IMR-90 (cell line): ENCODE data around the gene BPIFB1. TPM values are rescaled to one million over a fixed set of nuclear protein-coding genes. Genes with fewer than 3 reads are reported as not detected.

Experiments used
- ATAC-seq: fragments of 200-7000 bp; cut with Tn5 transposase; 2 replicates; pipeline ENCODE4 v1.9.1; 2020; ENCODE audit warnings: low read depth, mild to moderate bottlenecking, moderate library complexity
- BruUV-seq: library from RNA; stranded (reverse); fragments of 400-500 nt; replicated peaks from 2 replicates; lab custom pipeline; 2021; lab: Mats Ljungman, UMichigan
- CTCF ChIA-PET: fragments of 300-600 bp; formaldehyde crosslinking; extraction: SDS; loops from one replicate; lab custom pipeline; 2021; ENCODE audit warnings: antibody characterized with exemption; lab: Yijun Ruan, JAX
- POLR2A ChIA-PET: fragments of 300-600 bp; sonication (Branson Sonifier 250); formaldehyde crosslinking; loops from one replicate; lab custom pipeline; 2022; ENCODE audit warnings: antibody characterized with exemption; ENCODE audit not compliant: unreplicated experiment; lab: Charles Lee
- DNase-seq: peaks from one replicate; pipeline ENCODE4 v3.0.0; 2013
- H2AFZ ChIP-seq: replicated peaks from 2 replicates; pipeline ENCODE3; 2013; ENCODE audit warnings: low read length, mild to moderate bottlenecking; ENCODE audit not compliant: poor library complexity
- H2AK5ac ChIP-seq: 2 replicates; pipeline ENCODE4 v1.6.1; 2013; ENCODE audit warnings: low read depth, low read length, inconsistent platforms
- H2AK9ac ChIP-seq: replicated peaks from 2 replicates; pipeline ENCODE3; 2013; ENCODE audit warnings: mild to moderate bottlenecking, low read depth, low read length, moderate library complexity; ENCODE audit not compliant: poor library complexity
- H2BK120ac ChIP-seq: 2 replicates; pipeline ENCODE4 v1.6.1; 2013; ENCODE audit warnings: low read depth, low read length, inconsistent platforms
- H2BK15ac ChIP-seq: 3 replicates; pipeline ENCODE4 v1.6.1; 2013; ENCODE audit warnings: low read depth, low read length, inconsistent platforms
- H2BK20ac ChIP-seq: 2 replicates; pipeline ENCODE4 v1.6.1; 2013; ENCODE audit warnings: low read depth, mild to moderate bottlenecking, inconsistent platforms, low read length, moderate library complexity
- H2BK5ac ChIP-seq: 2 replicates; pipeline ENCODE4 v1.6.1; 2013; ENCODE audit warnings: mild to moderate bottlenecking, low read depth, low read length, inconsistent platforms; ENCODE audit not compliant: poor library complexity, severe bottlenecking
- H3K14ac ChIP-seq: replicated peaks from 2 replicates; pipeline ENCODE4 v1.6.1; 2013; ENCODE audit warnings: low read depth, low read length, inconsistent platforms
- H3K18ac ChIP-seq: 2 replicates; pipeline ENCODE4 v1.6.1; 2013; ENCODE audit warnings: low read depth, low read length, control low read depth
- H3K23ac ChIP-seq: 2 replicates; pipeline ENCODE4 v1.6.1; 2013; ENCODE audit warnings: low read depth, low read length, inconsistent platforms
- H3K27ac ChIP-seq: 2 replicates; pipeline ENCODE4 v1.5.1; 2013; ENCODE audit warnings: mild to moderate bottlenecking, control low read depth, low read length; ENCODE audit not compliant: insufficient read depth
- H3K27me3 ChIP-seq: 2 replicates; pipeline ENCODE4 v1.6.1; 2013; ENCODE audit warnings: low read length; ENCODE audit not compliant: control insufficient read depth, insufficient read depth
- H3K36me3 ChIP-seq: 2 replicates; pipeline ENCODE4 v1.6.1; 2013; ENCODE audit warnings: low read length, mixed read lengths; ENCODE audit not compliant: control insufficient read depth, insufficient read depth
- H3K4ac ChIP-seq: 2 replicates; pipeline ENCODE4 v1.6.1; 2013; ENCODE audit warnings: low read depth, low read length, inconsistent platforms
- H3K4me1 ChIP-seq: 2 replicates; pipeline ENCODE4 v1.6.1; 2013; ENCODE audit warnings: low read length, mixed read lengths; ENCODE audit not compliant: control insufficient read depth, insufficient read depth
- H3K4me2 ChIP-seq: 2 replicates; pipeline ENCODE4 v1.6.1; 2013; ENCODE audit warnings: low read depth, mild to moderate bottlenecking, control low read depth, low read length, moderate library complexity
- H3K4me3 ChIP-seq: 2 replicates; pipeline ENCODE4 v1.5.1; 2013; ENCODE audit warnings: low read depth, mild to moderate bottlenecking, control low read depth, low read length, moderate library complexity; ENCODE audit not compliant: insufficient read depth
- H3K56ac ChIP-seq: 2 replicates; pipeline ENCODE4 v1.6.1; 2013; ENCODE audit warnings: low read length, inconsistent platforms; ENCODE audit not compliant: insufficient read depth; ENCODE audit errors: extremely low read depth
- H3K79me1 ChIP-seq, 2 experiments: 2 replicates each; pipeline ENCODE4 v1.6.1; 2013; ENCODE audit warnings: low read length in 2 of 2, inconsistent platforms in 1 of 2, low read depth in 1 of 2
- H3K9ac ChIP-seq: 2 replicates; pipeline ENCODE4 v1.6.1; 2013; ENCODE audit warnings: low read depth, low read length, control low read depth
- H3K9me1 ChIP-seq: 2 replicates; pipeline ENCODE4 v1.6.1; 2013; ENCODE audit warnings: low read length, inconsistent platforms; ENCODE audit not compliant: insufficient read depth
- H3K9me3 ChIP-seq: 2 replicates; pipeline ENCODE4 v1.6.1; 2013; ENCODE audit warnings: low read length; ENCODE audit not compliant: control insufficient read depth, insufficient read depth
- H4K20me1 ChIP-seq: 2 replicates; pipeline ENCODE4 v1.6.1; 2013; ENCODE audit warnings: low read length, inconsistent platforms; ENCODE audit not compliant: insufficient read depth
- H4K5ac ChIP-seq: 2 replicates; pipeline ENCODE4 v1.6.1; 2013; ENCODE audit warnings: mild to moderate bottlenecking, low read depth, low read length, control low read depth
- H4K8ac ChIP-seq, 2 experiments: 2 replicates each; pipeline ENCODE4 v1.6.1; 2013; ENCODE audit warnings: low read depth in 2 of 2, low read length in 2 of 2, control low read depth in 1 of 2, inconsistent platforms in 1 of 2
- H4K91ac ChIP-seq: 2 replicates; pipeline ENCODE4 v1.6.1; 2013; ENCODE audit warnings: low read depth, low read length, inconsistent platforms; ENCODE audit not compliant: insufficient read depth
- BHLHE40 ChIP-seq: fragments of 150-350 bp; IDR thresholded peaks from 2 replicates; pipeline ENCODE4 v1.6.1; 2016; ENCODE audit warnings: mild to moderate bottlenecking, low read depth, low read length
- CEBPB ChIP-seq: IDR thresholded peaks from 2 replicates; pipeline ENCODE4 v1.6.1; 2012; ENCODE audit warnings: low read depth, low read length, improper control_type of control experiment
- CHD1 ChIP-seq: IDR thresholded peaks from 2 replicates; pipeline ENCODE4 v1.6.1; 2012; ENCODE audit warnings: low read depth, low read length, improper control_type of control experiment
- FOS ChIP-seq: fragments of 150-350 bp; IDR thresholded peaks from 2 replicates; pipeline ENCODE4 v1.6.1; 2016; ENCODE audit warnings: low read depth, low read length
- MAFK ChIP-seq: IDR thresholded peaks from 2 replicates; pipeline ENCODE4 v1.6.1; 2012; ENCODE audit warnings: low read depth, low read length, improper control_type of control experiment
- MAZ ChIP-seq: IDR thresholded peaks from 2 replicates; pipeline ENCODE4 v1.6.1; 2012; ENCODE audit warnings: low read depth, mild to moderate bottlenecking, low read length, improper control_type of control experiment, moderate library complexity, borderline replicate concordance
- MXI1 ChIP-seq: IDR thresholded peaks from 2 replicates; pipeline ENCODE4 v1.6.1; 2012; ENCODE audit warnings: low read depth, mild to moderate bottlenecking, low read length, moderate library complexity, borderline replicate concordance
- NFE2L2 ChIP-seq: fragments of 150-350 bp; IDR thresholded peaks from 2 replicates; pipeline ENCODE4 v1.6.1; 2016; ENCODE audit warnings: low read depth, mild to moderate bottlenecking, low read length
- POLR2A ChIP-seq: IDR thresholded peaks from 2 replicates; pipeline ENCODE4 v1.6.1; 2012; ENCODE audit warnings: mild to moderate bottlenecking, low read depth, low read length
- RAD21 ChIP-seq: IDR thresholded peaks from 2 replicates; pipeline ENCODE4 v1.6.1; 2012; ENCODE audit warnings: low read length, improper control_type of control experiment
- RCOR1 ChIP-seq: IDR thresholded peaks from 2 replicates; pipeline ENCODE4 v1.6.1; 2012; ENCODE audit warnings: mild to moderate bottlenecking, low read length, improper control_type of control experiment; ENCODE audit not compliant: insufficient replicate concordance
- RFX5 ChIP-seq: IDR thresholded peaks from 2 replicates; pipeline ENCODE4 v1.8.0; 2012; ENCODE audit warnings: low read depth, mild to moderate bottlenecking, low read length, moderate library complexity
- SMC3 ChIP-seq: fragments of 150-350 bp; IDR thresholded peaks from 2 replicates; pipeline ENCODE4 v1.6.1; 2016; ENCODE audit warnings: low read depth, mild to moderate bottlenecking, antibody characterized with exemption, low read length, moderate library complexity
- WGBS, 2 experiments: methylation state at CpG; one replicate each; pipeline versions ENCODE4 v1.1.5 to v1.1.7; 2013; ENCODE audit warnings: missing lambda C conversion rate in 2 of 2; ENCODE audit not compliant: insufficient read length in 1 of 2; ENCODE audit errors: extremely low coverage in 2 of 2; 5-methylcytosine and 5-hydroxymethylcytosine counted together
- dilution Hi-C: fragments of 300-500 bp; cut with HindIII; formaldehyde crosslinking; loops from one replicate; pipeline ENCODE4 v1.14.3; 2018; ENCODE audit warnings: low sequenced_read_pairs; ENCODE audit not compliant: unreplicated experiment
- in situ Hi-C: fragments of 300-500 bp; cut with MboI; formaldehyde crosslinking; loops from 3 replicates; pipeline ENCODE4 v1.14.3; 2019; ENCODE audit warnings: low sequenced_read_pairs, inconsistent platforms, mixed read lengths
- intact Hi-C: fragments of 100-400 bp; cut with micrococcal nuclease; formaldehyde crosslinking; loops from 2 replicates; pipeline ENCODE4 v1.10.0; 2022
- polyA plus RNA-seq, 3 experiments: library from polyadenylated mRNA; depleted of rRNA; stranded (reverse); fragments of >200 nt; gene quantifications; 2 replicates each; pipeline ENCODE4 v1.2.3, GENCODE V29; 2012; ENCODE audit warnings: low replicate concordance in 1 of 3
- total RNA-seq: library from RNA; depleted of rRNA; stranded (reverse); fragments of >200 nt; gene quantifications from 2 replicates; pipeline ENCODE4 v1.2.3, GENCODE V29; 2012
- TF ChIP-seq, protein P1 (sequence below): fragments of 150-350 bp; IDR thresholded peaks from 2 replicates; pipeline ENCODE4 v1.6.1; 2016; ENCODE audit warnings: low read depth, mild to moderate bottlenecking, low read length, moderate library complexity, borderline replicate concordance
- TF ChIP-seq, protein P2 (sequence below): conservative IDR thresholded peaks from 2 replicates; pipeline ENCODE4 v1.5.1; 2012; ENCODE audit warnings: mild to moderate bottlenecking, low read depth, low read length, improper control_type of control experiment

Gene BPIFB1
- total and polyA plus RNA-seq, 2 of the 4 experiments (the other 2 are of a cell fraction), result not detected

DNA sequence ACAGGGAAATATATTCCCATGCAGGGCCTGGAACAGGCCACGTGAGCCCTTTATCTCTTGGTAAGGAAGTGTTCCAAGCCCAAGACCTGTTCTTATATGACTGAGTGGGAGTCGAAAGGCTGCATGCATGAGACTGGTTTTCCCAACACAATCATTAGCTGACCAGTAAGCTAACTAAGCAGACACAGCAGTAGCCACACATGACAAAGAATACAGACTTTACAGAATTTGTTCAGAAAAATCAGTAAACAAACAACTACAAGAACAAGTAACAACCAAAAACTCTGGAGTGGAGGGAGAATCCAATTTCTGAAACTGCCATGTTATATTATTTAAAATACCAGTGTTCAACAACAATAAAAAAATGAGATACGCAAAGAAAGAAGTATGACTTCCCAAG, 30.6 kb upstream of the BPIFB1 start:
- Histone ChIP-seq H3K9me1 (no peaks in the 10 kb centered on the region), H3K9me3 (no peaks in the 10 kb centered on the region), H4K8ac (no peak overlapping the region), H3K79me1 (no peaks in the 10 kb centered on the region), H3K14ac (no peak overlapping the region), H2AFZ (no peak overlapping the region), H3K27ac (no peak overlapping the region), H3K56ac (no peak overlapping the region), H3K4me1 (no peaks in the 10 kb centered on the region), H2BK5ac (no peak overlapping the region), H3K27me3 (no peaks in the 10 kb centered on the region), H2BK20ac (no peak overlapping the region), H3K4me2 (no peak overlapping the region), H3K36me3 (no peaks in the 10 kb centered on the region), H2BK120ac (no peak overlapping the region), H4K91ac (no peak overlapping the region), H2AK5ac (no peak overlapping the region), H3K4me3 (no peak overlapping the region), H3K9ac (no peak overlapping the region), H2AK9ac (no peak overlapping the region), H2BK15ac (no peak overlapping the region), H3K18ac (no peak overlapping the region), H3K4ac (no peak overlapping the region), H4K20me1 (no peaks in the 10 kb centered on the region), H3K23ac (no peak overlapping the region), H4K5ac (no peak overlapping the region)
- dilution Hi-C loops, result no loop called here
- DNase-seq (no peak), ATAC-seq (no peak)
- no CpG with 5 or more reads among the region's 3 CpGs for WGBS, 2 experiments
- intact Hi-C loops, result no loop called here
- CTCF ChIA-PET, result no interaction called here
- POLR2A ChIA-PET, result no interaction called here
- in situ Hi-C loops, result no loop called here
- TF ChIP-seq BHLHE40 (no peak), MXI1 (no peak), POLR2A (no peak), FOS (no peak), MAZ (no peak), MAFK (no peak), CHD1 (no peak), RFX5 (no peak), CEBPB (no peak), SMC3 (no peak), RAD21 (no peak), RCOR1 (no peak), NFE2L2 (no peak)
- TF ChIP-seq, protein P1, sequence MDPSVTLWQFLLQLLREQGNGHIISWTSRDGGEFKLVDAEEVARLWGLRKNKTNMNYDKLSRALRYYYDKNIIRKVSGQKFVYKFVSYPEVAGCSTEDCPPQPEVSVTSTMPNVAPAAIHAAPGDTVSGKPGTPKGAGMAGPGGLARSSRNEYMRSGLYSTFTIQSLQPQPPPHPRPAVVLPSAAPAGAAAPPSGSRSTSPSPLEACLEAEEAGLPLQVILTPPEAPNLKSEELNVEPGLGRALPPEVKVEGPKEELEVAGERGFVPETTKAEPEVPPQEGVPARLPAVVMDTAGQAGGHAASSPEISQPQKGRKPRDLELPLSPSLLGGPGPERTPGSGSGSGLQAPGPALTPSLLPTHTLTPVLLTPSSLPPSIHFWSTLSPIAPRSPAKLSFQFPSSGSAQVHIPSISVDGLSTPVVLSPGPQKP, result no peak
- TF ChIP-seq, protein P2, sequence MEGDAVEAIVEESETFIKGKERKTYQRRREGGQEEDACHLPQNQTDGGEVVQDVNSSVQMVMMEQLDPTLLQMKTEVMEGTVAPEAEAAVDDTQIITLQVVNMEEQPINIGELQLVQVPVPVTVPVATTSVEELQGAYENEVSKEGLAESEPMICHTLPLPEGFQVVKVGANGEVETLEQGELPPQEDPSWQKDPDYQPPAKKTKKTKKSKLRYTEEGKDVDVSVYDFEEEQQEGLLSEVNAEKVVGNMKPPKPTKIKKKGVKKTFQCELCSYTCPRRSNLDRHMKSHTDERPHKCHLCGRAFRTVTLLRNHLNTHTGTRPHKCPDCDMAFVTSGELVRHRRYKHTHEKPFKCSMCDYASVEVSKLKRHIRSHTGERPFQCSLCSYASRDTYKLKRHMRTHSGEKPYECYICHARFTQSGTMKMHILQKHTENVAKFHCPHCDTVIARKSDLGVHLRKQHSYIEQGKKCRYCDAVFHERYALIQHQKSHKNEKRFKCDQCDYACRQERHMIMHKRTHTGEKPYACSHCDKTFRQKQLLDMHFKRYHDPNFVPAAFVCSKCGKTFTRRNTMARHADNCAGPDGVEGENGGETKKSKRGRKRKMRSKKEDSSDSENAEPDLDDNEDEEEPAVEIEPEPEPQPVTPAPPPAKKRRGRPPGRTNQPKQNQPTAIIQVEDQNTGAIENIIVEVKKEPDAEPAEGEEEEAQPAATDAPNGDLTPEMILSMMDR, result no peak
- BruUV-seq, result no TSS peak
